Hematopoietic multipotent progenitor cell treated with erythropoietin and hydrocortisone succinate and interleukin-3 and kit ligand, for 4 days (in vitro differentiated cells): Measurements from ENCODE around the gene AMY2B.
A peak's percentile ranks its signal among the peaks of the same experiment; 100 is the strongest.
"Not testable (repeated sequence)": the region's sequence is repeated elsewhere in the genome, so short reads cannot be mapped to it uniquely, and the experiment has no call there.

Experiments
- DNase-seq: peaks from one replicate; pipeline ENCODE4 v3.0.0-alpha.2; 2015

Gene AMY2B

GRCh38 chr1:103571289-103571688 is at the start of gene AMY2B:
Gene AMY2B (plus strand): TSS chr1:103571589. CDS start chr1:103571603, 14 bp downstream.
- DNase-seq: not testable (repeated sequence)

GRCh38 chr1:103523346-103523745 is 48.0 kb upstream of the AMY2B start:
- DNase-seq: no peak

GRCh38 chr1:103525114-103525606 is 46.2 kb upstream of the AMY2B start:
- peak; percentile 71 for DNase-seq

GRCh38 chr1:103525607-103526507 is 45.5 kb upstream of the AMY2B start, which contains the start of gene RNPC3:
Gene RNPC3 (plus strand): TSS chr1:103525699. CDS start chr1:103526071, 372 bp downstream.
- peak; percentile 93 for DNase-seq

GRCh38 chr1:103527331-103527730 is 44.1 kb upstream of the AMY2B start:
- no peak for DNase-seq

- DNase-seq: peak; percentile 22
Measured at GRCh38 chr1:103529746-103530145, 41.6 kb upstream of the AMY2B start.

- no peak for DNase-seq
Measured at GRCh38 chr1:103538226-103538625, 33.2 kb upstream of the AMY2B start.

GRCh38 chr1:103541431-103541830 is 30.0 kb upstream of the AMY2B start:
- no peak for DNase-seq

GRCh38 chr1:103546496-103546895 is 24.9 kb upstream of the AMY2B start:
- DNase-seq: no peak

- no peak for DNase-seq
Measured at GRCh38 chr1:103547840-103548239, 23.5 kb upstream of the AMY2B start.

- no peak for DNase-seq
Measured at GRCh38 chr1:103560427-103560826, 11.0 kb upstream of the AMY2B start.

- not testable (repeated sequence) for DNase-seq
Measured at GRCh38 chr1:103561124-103561523, 10.3 kb upstream of the AMY2B start.

- peak; percentile 64 for DNase-seq
Measured at GRCh38 chr1:103561643-103562395, 9.6 kb upstream of the AMY2B start.

GRCh38 chr1:103563056-103563455 is 8.3 kb upstream of the AMY2B start:
- DNase-seq: no peak

- no peak for DNase-seq
Measured at GRCh38 chr1:103569493-103569892, 1.9 kb upstream of the AMY2B start.

- DNase-seq: no peak
Measured at GRCh38 chr1:103576065-103576464, 4.7 kb downstream of the AMY2B start.

GRCh38 chr1:103576784-103577183 is 5.4 kb downstream of the AMY2B start:
- not testable (repeated sequence) for DNase-seq

- no peak for DNase-seq
Measured at GRCh38 chr1:103582464-103582863, 11.1 kb downstream of the AMY2B start.

GRCh38 chr1:103583887-103584286 is 12.5 kb downstream of the AMY2B start:
- no peak for DNase-seq

GRCh38 chr1:103584537-103584936 is 13.1 kb downstream of the AMY2B start:
- DNase-seq: no peak

GRCh38 chr1:103602740-103603139 is 31.4 kb downstream of the AMY2B start:
- DNase-seq: not testable (repeated sequence)

GRCh38 chr1:103616362-103616761 is 45.0 kb downstream of the AMY2B start:
- DNase-seq: no peak

GRCh38 chr1:103616994-103617477 is 45.6 kb downstream of the AMY2B start, which contains the start of gene AMY2A:
Gene AMY2A (plus strand): TSS chr1:103617427. CDS start chr1:103617441, 14 bp downstream.
- DNase-seq: not testable (repeated sequence)
